ENCODE data around the gene GPR160. TPM values are rescaled to one million over a fixed set of nuclear protein-coding genes. Genes with fewer than 3 reads are reported as not detected.
A peak's percentile ranks its signal among the peaks of the same experiment; 100 is the strongest.

The GPR160 gene
- 1 to 10 TPM; 1.5 to 6.3 (median 3.3) TPM for total RNA-seq

DNA sequence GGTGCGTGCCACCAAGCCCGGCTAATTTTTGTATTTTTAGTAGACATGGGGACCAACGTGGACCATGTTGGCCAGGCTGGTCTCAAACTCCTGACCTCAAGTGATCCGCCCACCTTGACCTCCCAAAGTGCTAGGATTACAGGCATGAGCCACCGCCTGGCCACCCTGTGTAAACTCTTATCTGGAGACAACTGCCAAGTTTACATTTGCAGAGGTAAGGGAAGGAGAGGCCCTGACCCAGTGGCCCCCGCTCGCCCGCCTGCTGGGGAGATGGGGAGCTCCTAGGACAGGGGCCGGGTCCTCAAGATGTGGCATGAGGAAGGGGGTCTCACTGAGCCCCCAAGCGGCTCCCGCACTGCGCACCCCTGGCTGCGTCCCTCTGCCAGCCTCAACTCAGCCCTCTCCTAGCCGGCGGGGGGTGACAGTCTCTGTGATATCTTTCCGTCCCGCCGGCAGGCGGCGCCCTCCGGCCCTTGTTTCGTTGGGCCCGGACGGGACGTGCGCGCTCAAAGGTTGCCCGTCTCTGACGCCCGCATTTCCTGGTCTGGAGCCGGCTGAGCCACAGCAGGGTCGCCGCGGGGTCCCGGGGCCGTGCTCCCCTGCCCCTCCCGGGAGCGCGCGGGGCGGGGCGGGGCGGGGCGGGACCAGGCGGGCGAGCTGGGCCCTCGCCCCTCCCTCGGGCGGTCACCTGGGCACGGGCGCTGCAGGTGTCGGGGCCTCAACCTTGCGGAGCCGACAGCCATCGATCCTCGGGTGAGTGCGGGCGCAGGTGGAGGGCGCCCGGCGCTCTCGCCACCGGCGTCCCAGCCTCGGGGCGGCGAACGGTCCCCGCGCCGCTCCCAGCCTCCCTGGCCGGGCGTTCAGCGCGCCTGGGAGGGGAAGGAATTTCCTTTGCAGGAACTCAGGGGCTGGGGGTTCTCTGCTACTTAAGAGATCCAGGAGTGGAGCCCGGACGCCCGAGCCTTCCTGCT is at the start of gene GPR160:
Gene GPR160 (plus strand): TSS at position 533 of the 971 bp plus-strand sequence. CDS start 45,978 bp downstream, outside the sequence.
- peak within 1 kb of the TSS; percentile 29 for H3K4me3 ChIP-seq (ENCODE audit: low read depth, poor library complexity, severe bottlenecking)
- peak; percentile 34 to 90 for DNase-seq (ENCODE audit: low spot score in 2 of 2)
- 6 to 7% methylated on average over 46 to 53 of the region's 78 CpGs for WGBS, 2 donors
- intact Hi-C loops (cut with DNase I; ENCODE audit: low total_unique reads), result no loop called here
- TF ChIP-seq, protein P1, sequence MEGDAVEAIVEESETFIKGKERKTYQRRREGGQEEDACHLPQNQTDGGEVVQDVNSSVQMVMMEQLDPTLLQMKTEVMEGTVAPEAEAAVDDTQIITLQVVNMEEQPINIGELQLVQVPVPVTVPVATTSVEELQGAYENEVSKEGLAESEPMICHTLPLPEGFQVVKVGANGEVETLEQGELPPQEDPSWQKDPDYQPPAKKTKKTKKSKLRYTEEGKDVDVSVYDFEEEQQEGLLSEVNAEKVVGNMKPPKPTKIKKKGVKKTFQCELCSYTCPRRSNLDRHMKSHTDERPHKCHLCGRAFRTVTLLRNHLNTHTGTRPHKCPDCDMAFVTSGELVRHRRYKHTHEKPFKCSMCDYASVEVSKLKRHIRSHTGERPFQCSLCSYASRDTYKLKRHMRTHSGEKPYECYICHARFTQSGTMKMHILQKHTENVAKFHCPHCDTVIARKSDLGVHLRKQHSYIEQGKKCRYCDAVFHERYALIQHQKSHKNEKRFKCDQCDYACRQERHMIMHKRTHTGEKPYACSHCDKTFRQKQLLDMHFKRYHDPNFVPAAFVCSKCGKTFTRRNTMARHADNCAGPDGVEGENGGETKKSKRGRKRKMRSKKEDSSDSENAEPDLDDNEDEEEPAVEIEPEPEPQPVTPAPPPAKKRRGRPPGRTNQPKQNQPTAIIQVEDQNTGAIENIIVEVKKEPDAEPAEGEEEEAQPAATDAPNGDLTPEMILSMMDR (IDR thresholded peaks at IDR 0.05), result peak in 1 of 3 donors; percentile 53
- no peak for TF ChIP-seq POLR2A (IDR thresholded peaks at IDR 0.05)

DNA sequence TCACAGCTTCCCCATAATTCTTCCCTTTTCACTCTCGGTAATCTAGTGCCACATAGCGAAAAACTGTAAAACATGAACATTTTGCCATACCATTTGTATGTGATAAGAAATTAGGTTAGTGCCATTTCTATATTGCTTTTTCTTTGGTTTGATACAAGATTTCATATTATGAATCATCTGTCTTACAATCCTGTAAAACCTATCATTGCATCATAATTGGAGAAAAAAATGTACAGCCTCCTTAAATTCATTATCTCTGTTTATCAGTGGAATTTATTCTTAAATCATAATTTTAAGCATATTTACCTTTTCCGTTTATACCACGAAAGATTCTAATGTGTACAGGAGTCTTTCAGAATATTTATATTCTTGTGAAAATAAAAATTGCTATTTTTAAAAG is 47.4 kb upstream of the GPR160 start:
- no peak for DNase-seq (ENCODE audit: low spot score in 2 of 2)
- no peak for TF ChIP-seq POLR2A (IDR thresholded peaks at IDR 0.05)
- TF ChIP-seq, protein P1 (IDR thresholded peaks at IDR 0.05), result no peak
- intact Hi-C loops (cut with DNase I; ENCODE audit: low total_unique reads), result no loop called here
- H3K4me3 ChIP-seq (ENCODE audit: low read depth, poor library complexity, severe bottlenecking), result no peak overlapping the region
- WGBS, 2 donors, result 93 to 95% methylated on average over 4 of the region's 4 CpGs

DNA sequence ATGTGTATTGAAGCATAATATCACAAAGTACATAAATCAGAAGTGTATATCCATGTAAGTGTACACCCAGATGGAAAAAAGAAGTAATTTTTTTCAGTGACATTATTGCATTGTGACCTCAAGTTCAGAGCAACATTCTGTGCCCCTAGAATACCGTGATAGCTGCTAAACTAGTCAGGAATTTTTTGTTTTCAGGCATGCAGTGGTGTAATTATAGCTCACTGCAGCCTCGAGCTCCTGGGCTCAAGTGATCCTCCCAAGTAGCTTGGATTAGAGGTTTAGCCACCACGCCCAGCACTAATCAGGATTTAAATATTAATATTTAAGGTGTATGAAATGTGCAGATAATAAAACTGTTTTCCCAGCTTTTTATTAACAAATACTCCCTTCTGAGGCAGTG is 45.6 kb upstream of the GPR160 start:
- H3K4me3 ChIP-seq (ENCODE audit: low read depth, poor library complexity, severe bottlenecking), result no peak overlapping the region
- WGBS, 2 donors, result 55% methylated on average over 3 of the region's 3 CpGs
- TF ChIP-seq POLR2A (IDR thresholded peaks at IDR 0.05), result no peak
- TF ChIP-seq, protein P1 (IDR thresholded peaks at IDR 0.05), result no peak
- intact Hi-C loops (cut with DNase I; ENCODE audit: low total_unique reads), result no loop called here
- DNase-seq (ENCODE audit: low spot score in 2 of 2), result no peak

DNA sequence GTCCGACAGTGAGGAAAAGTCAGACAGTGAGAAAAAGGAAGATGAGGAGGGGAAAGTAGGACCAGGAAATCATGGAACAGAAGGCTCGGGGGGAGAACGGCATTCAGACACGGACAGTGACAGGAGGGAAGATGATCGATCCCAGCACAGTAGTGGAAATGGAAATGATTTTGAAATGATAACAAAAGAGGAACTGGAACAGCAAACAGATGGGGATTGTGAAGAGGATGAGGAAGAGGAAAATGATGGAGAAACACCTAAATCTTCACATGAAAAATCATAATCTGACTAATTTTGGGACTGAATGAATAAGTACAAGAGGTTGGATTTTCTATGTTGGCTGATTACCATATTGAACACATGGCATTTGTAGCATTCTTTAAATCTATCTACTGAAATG is 45.0 kb upstream of the GPR160 start:
- no peak for DNase-seq (ENCODE audit: low spot score in 2 of 2)
- no peak overlapping the region for H3K4me3 ChIP-seq (ENCODE audit: low read depth, poor library complexity, severe bottlenecking)
- 77 to 85% methylated on average over 5 of the region's 5 CpGs for WGBS, 2 donors
- intact Hi-C loops (cut with DNase I; ENCODE audit: low total_unique reads), result no loop called here
- TF ChIP-seq POLR2A (IDR thresholded peaks at IDR 0.05), result no peak
- TF ChIP-seq, protein P1 (IDR thresholded peaks at IDR 0.05), result no peak

- intact Hi-C loops (cut with DNase I; ENCODE audit: low total_unique reads), result no loop called here
- H3K4me3 ChIP-seq (ENCODE audit: low read depth, poor library complexity, severe bottlenecking), result no peak overlapping the region
- WGBS, 2 donors, result 96 to 97% methylated on average over 3 of the region's 3 CpGs
- no peak for DNase-seq (ENCODE audit: low spot score in 2 of 2)
- no peak for TF ChIP-seq POLR2A (IDR thresholded peaks at IDR 0.05)
These were observed 44.0 kb upstream of the GPR160 start for GRCh38 chr3:169993761-169994160.

- intact Hi-C loops (cut with DNase I; ENCODE audit: low total_unique reads), result no loop called here
- TF ChIP-seq, protein P1 (IDR thresholded peaks at IDR 0.05), result no peak
- no peak for TF ChIP-seq POLR2A (IDR thresholded peaks at IDR 0.05)
- WGBS, 2 donors, result 92 to 94% methylated on average over 2 of the region's 2 CpGs
- no peak overlapping the region for H3K4me3 ChIP-seq (ENCODE audit: low read depth, poor library complexity, severe bottlenecking)
- no peak for DNase-seq (ENCODE audit: low spot score in 2 of 2)
These were observed 41.7 kb upstream of the GPR160 start for GRCh38 chr3:169996063-169996462.

All from lower leg skin (tissue), 4 donors.